ENCODE measurements around the gene SWI5. TPM values are rescaled to one million over a fixed set of nuclear protein-coding genes. Genes with fewer than 3 reads are reported as not detected.

The SWI5 gene
- total RNA-seq, 4 donors from 2014 or later = 10.0 to 33.3 (median 25.2) TPM

DNA sequence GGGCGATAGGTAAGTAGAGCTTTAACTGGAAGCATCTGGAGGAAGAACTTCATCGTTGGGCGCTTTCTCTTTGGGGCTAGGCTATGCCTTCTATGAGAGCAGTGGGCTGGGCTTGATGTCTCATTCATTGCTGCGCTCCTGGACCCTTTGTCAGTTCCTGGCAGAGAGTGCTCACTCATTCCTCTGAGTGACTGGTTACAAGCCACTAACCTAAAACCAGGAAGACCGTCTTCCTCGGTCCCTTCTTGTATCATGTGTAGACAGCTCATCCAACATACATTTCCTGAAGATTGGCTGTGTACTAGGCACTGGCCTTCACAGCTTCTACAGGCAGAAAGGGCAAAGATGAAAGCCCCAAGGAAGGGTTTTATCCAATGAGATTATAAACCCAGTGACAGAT lies 6.4 kb downstream of the SWI5 start:
- ATAC-seq (ENCODE audit: low FRiP score) = no peak
- no peak for DNase-seq (ENCODE audit: low spot score)
- TF ChIP-seq, protein P1, sequence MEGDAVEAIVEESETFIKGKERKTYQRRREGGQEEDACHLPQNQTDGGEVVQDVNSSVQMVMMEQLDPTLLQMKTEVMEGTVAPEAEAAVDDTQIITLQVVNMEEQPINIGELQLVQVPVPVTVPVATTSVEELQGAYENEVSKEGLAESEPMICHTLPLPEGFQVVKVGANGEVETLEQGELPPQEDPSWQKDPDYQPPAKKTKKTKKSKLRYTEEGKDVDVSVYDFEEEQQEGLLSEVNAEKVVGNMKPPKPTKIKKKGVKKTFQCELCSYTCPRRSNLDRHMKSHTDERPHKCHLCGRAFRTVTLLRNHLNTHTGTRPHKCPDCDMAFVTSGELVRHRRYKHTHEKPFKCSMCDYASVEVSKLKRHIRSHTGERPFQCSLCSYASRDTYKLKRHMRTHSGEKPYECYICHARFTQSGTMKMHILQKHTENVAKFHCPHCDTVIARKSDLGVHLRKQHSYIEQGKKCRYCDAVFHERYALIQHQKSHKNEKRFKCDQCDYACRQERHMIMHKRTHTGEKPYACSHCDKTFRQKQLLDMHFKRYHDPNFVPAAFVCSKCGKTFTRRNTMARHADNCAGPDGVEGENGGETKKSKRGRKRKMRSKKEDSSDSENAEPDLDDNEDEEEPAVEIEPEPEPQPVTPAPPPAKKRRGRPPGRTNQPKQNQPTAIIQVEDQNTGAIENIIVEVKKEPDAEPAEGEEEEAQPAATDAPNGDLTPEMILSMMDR (IDR thresholded peaks at IDR 0.05) = no peak

GRCh38 chr9:128285033-128285784 lies 9.1 kb downstream of the SWI5 start:
- TF ChIP-seq, protein P1 (IDR thresholded peaks at IDR 0.05) = no peak
- ATAC-seq (ENCODE audit: low FRiP score) = no peak
- DNase-seq (ENCODE audit: low spot score) = no peak

DNA sequence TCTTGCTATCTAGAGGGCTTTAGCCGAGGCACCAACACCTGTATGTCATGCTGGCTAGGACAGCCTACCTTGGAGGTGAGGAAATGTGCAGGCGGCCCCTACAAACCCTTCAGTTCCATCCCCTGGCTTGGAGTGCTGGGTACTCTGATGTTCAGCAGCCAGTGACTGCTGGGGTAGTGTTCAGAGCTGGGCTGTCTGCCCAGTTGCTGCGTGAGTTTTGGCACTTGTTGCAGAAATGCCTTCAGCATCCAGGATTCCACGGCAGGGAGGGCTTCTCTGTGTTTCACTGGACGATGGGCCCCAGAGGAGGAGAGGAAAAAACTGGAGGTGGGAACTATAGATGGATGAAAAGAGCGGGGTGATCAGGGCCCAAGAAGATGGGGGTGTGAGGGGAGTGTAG lies 10.4 kb downstream of the SWI5 start:
- TF ChIP-seq, protein P1 (IDR thresholded peaks at IDR 0.05) = no peak
- DNase-seq (ENCODE audit: low spot score) = no peak
- no peak for ATAC-seq (ENCODE audit: low FRiP score)

GRCh38 chr9:128288273-128289004 lies 12.4 kb downstream of the SWI5 start:
- TF ChIP-seq, protein P1 (IDR thresholded peaks at IDR 0.05) = no peak
- ATAC-seq (ENCODE audit: low FRiP score) = peak; percentile 34
- no peak for DNase-seq (ENCODE audit: low spot score)

GRCh38 chr9:128292009-128292408 lies 15.9 kb downstream of the SWI5 start:
- ATAC-seq (ENCODE audit: low FRiP score) (no peak), DNase-seq (ENCODE audit: low spot score) (no peak)
- TF ChIP-seq, protein P1 (IDR thresholded peaks at IDR 0.05) = no peak

- no peak for ATAC-seq (ENCODE audit: low FRiP score)
- TF ChIP-seq, protein P1 (IDR thresholded peaks at IDR 0.05) = no peak
- no peak for DNase-seq (ENCODE audit: low spot score)
These were observed 17.0 kb downstream of the SWI5 start for GRCh38 chr9:128293091-128293490.
